ENCODE measurements around the gene NUP214.
"Not testable (repeated sequence)": the region's sequence is repeated elsewhere in the genome, so short reads cannot be mapped to it uniquely, and the experiment has no call there.

The NUP214 gene

GRCh38 chr9:131258698-131259431 is 133.5 kb downstream of the NUP214 start:
- H3K4me3 ChIP-seq (ENCODE audit: low read depth, low read length) = no peak overlapping the region

GRCh38 chr9:131259432-131259898 is 134.1 kb downstream of the NUP214 start:
- H3K4me3 ChIP-seq (ENCODE audit: low read depth, low read length) = no peak overlapping the region

- H3K4me3 ChIP-seq (ENCODE audit: low read depth, low read length) = no peak overlapping the region
These were observed 134.7 kb downstream of the NUP214 start for GRCh38 chr9:131259916-131260597.

GRCh38 chr9:131260751-131261452 is 135.5 kb downstream of the NUP214 start:
- H3K4me3 ChIP-seq (ENCODE audit: low read depth, low read length) = no peak overlapping the region

GRCh38 chr9:131262327-131263032 is 137.1 kb downstream of the NUP214 start:
- H3K4me3 ChIP-seq (ENCODE audit: low read depth, low read length) = no peak overlapping the region

- H3K4me3 ChIP-seq (ENCODE audit: low read depth, low read length) = not testable (repeated sequence)
These were observed 137.6 kb downstream of the NUP214 start for GRCh38 chr9:131263033-131263343.

- no peak overlapping the region for H3K4me3 ChIP-seq (ENCODE audit: low read depth, low read length)
These were observed 138.3 kb downstream of the NUP214 start for GRCh38 chr9:131263701-131264100.

- H3K4me3 ChIP-seq (ENCODE audit: low read depth, low read length) = no peak overlapping the region
These were observed 138.8 kb downstream of the NUP214 start for GRCh38 chr9:131264231-131264630.

- no peak overlapping the region for H3K4me3 ChIP-seq (ENCODE audit: low read depth, low read length)
These were observed 141.2 kb downstream of the NUP214 start for GRCh38 chr9:131266266-131267229.

- no peak overlapping the region for H3K4me3 ChIP-seq (ENCODE audit: low read depth, low read length)
These were observed 145.0 kb downstream of the NUP214 start for GRCh38 chr9:131270171-131271015.

- not testable (repeated sequence) for H3K4me3 ChIP-seq (ENCODE audit: low read depth, low read length)
These were observed 145.6 kb downstream of the NUP214 start for GRCh38 chr9:131271016-131271273.

- H3K4me3 ChIP-seq (ENCODE audit: low read depth, low read length) = no peak overlapping the region
These were observed 146.1 kb downstream of the NUP214 start for GRCh38 chr9:131271506-131271931.

GRCh38 chr9:131272212-131272611 is 146.8 kb downstream of the NUP214 start:
- no peak overlapping the region for H3K4me3 ChIP-seq (ENCODE audit: low read depth, low read length)

GRCh38 chr9:131273146-131273855 is 147.9 kb downstream of the NUP214 start:
- H3K4me3 ChIP-seq (ENCODE audit: low read depth, low read length) = no peak overlapping the region

- no peak overlapping the region for H3K4me3 ChIP-seq (ENCODE audit: low read depth, low read length)
These were observed 148.7 kb downstream of the NUP214 start for GRCh38 chr9:131273856-131274673.

GRCh38 chr9:131274674-131275331 is 149.4 kb downstream of the NUP214 start:
- H3K4me3 ChIP-seq (ENCODE audit: low read depth, low read length) = no peak overlapping the region

GRCh38 chr9:131275332-131276093 is 150.1 kb downstream of the NUP214 start:
- no peak overlapping the region for H3K4me3 ChIP-seq (ENCODE audit: low read depth, low read length)
